H1 (cell line): ENCODE results near the gene TMEM163. TPM values are rescaled to one million over a fixed set of nuclear protein-coding genes. Genes with fewer than 3 reads are reported as not detected.
A peak's percentile ranks its signal among the peaks of the same experiment; 100 is the strongest.

ENCODE experiments used
- CTCF ChIA-PET: fragments of 300-600 bp; sonication (Branson Sonifier 250); formaldehyde crosslinking; loops from one replicate; lab custom pipeline; 2021; ENCODE audit not compliant: partially characterized antibody; lab: Charles Lee
- POLR2A ChIA-PET: fragments of 300-600 bp; sonication (Branson Sonifier 250); formaldehyde crosslinking; loops from one replicate; lab custom pipeline; 2021; ENCODE audit warnings: inconsistent platforms; ENCODE audit not compliant: partially characterized antibody; lab: Charles Lee
- DNase-seq, 2 experiments: peaks; one replicate each; pipeline versions ENCODE4 v3.0.0 to v3.0.0-alpha.2; 2010 to 2022; ENCODE audit warnings: low spot score in 2 of 2, low read depth in 1 of 2, mixed read lengths in 1 of 2
- FAIRE-seq: peaks from 2 replicates; lab custom pipeline; 2011; peaks lifted over from hg19 to GRCh38; lab: Jason Lieb, UNC
- H2AFZ ChIP-seq: 2 replicates; pipeline ENCODE4 v1.8.1; 2012; ENCODE audit warnings: low read length, inconsistent platforms
- H2AK5ac ChIP-seq: 2 replicates; pipeline ENCODE4 v1.6.1; 2013; ENCODE audit warnings: low read depth, low read length
- H2BK120ac ChIP-seq: replicated peaks from 2 replicates; pipeline ENCODE3; 2013; ENCODE audit warnings: low read depth, low read length, inconsistent platforms
- H2BK12ac ChIP-seq: 2 replicates; pipeline ENCODE4 v1.6.1; 2013; ENCODE audit warnings: low read depth, low read length
- H2BK15ac ChIP-seq: 2 replicates; pipeline ENCODE4 v1.6.1; 2013; ENCODE audit warnings: low read length
- H2BK20ac ChIP-seq: 2 replicates; pipeline ENCODE4 v1.6.1; 2013; ENCODE audit warnings: low read length
- H2BK5ac ChIP-seq: 2 replicates; pipeline ENCODE4 v1.6.1; 2013; ENCODE audit warnings: low read depth, low read length
- H3K14ac ChIP-seq: 2 replicates; pipeline ENCODE4 v1.6.1; 2013; ENCODE audit warnings: inconsistent platforms; ENCODE audit not compliant: insufficient read length
- H3K18ac ChIP-seq: 2 replicates; pipeline ENCODE4 v1.6.1; 2013; ENCODE audit warnings: low read length; ENCODE audit errors: extremely low read depth
- H3K23ac ChIP-seq: 2 replicates; pipeline ENCODE4 v1.6.1; 2013; ENCODE audit warnings: inconsistent platforms; ENCODE audit not compliant: insufficient read length
- H3K23me2 ChIP-seq: 2 replicates; pipeline ENCODE4 v1.6.1; 2013; ENCODE audit warnings: low read depth, low read length
- H3K27ac ChIP-seq: 2 replicates; pipeline ENCODE4 v1.6.1; 2011; ENCODE audit warnings: low read depth, low read length, inconsistent platforms
- H3K27me3 ChIP-seq, 4 experiments: replicated peaks in 1 of 4; 1 replicate in 1 of 4; 2 replicates in 3 of 4; pipeline versions ENCODE4 v1.6.1 to v1.8.1; 2011 to 2013; ENCODE audit warnings: low read length in 3 of 4, mild to moderate bottlenecking in 3 of 4, inconsistent platforms in 2 of 4, mixed read lengths in 2 of 4, moderate library complexity in 1 of 4; ENCODE audit not compliant: control insufficient read depth in 3 of 4, insufficient read depth in 3 of 4; ENCODE audit errors: extremely low read depth in 1 of 4
- H3K36me3 ChIP-seq, 4 experiments: 2 replicates each; pipeline versions ENCODE4 v1.6.1 to v1.8.1; 2011 to 2013; ENCODE audit warnings: mild to moderate bottlenecking in 4 of 4, low read length in 3 of 4, moderate library complexity in 2 of 4, control low read depth in 1 of 4, inconsistent platforms in 1 of 4; ENCODE audit not compliant: insufficient read depth in 4 of 4, control insufficient read depth in 2 of 4
- H3K4ac ChIP-seq: replicated peaks from 2 replicates; pipeline ENCODE3; 2013; ENCODE audit warnings: low read length, low read depth, mixed read lengths, inconsistent platforms; ENCODE audit not compliant: insufficient read length
- H3K4me1 ChIP-seq, 4 experiments: replicated peaks in 1 of 4; 1 replicate in 1 of 4; 2 replicates in 3 of 4; pipeline versions ENCODE4 v1.6.1 to v1.8.1; 2011 to 2013; ENCODE audit warnings: low read length in 3 of 4, inconsistent platforms in 2 of 4, mixed read lengths in 1 of 4; ENCODE audit not compliant: insufficient read depth in 4 of 4, control insufficient read depth in 3 of 4
- H3K4me2 ChIP-seq, 2 experiments: 2 replicates each; pipeline versions ENCODE4 v1.6.1 to v1.8.1; 2011 to 2013; ENCODE audit warnings: low read depth in 2 of 2, low read length in 2 of 2, control low read depth in 1 of 2, inconsistent platforms in 1 of 2, mild to moderate bottlenecking in 1 of 2; ENCODE audit not compliant: insufficient read depth in 1 of 2
- H3K4me3 ChIP-seq, 4 experiments: fragments of 200-600, 300-600 bp in 1 of 4; sonication (generic), shearing (Covaris generic), sonication (Bioruptor Twin) in 1 of 4; 2 replicates each; pipeline versions ENCODE4 v1.5.1 to v1.8.1; 2011 to 2016; ENCODE audit warnings: low read length in 4 of 4, low read depth in 3 of 4, control low read depth in 2 of 4, inconsistent platforms in 2 of 4, mild to moderate bottlenecking in 2 of 4, mixed read lengths in 1 of 4, moderate library complexity in 1 of 4; ENCODE audit not compliant: insufficient read depth in 2 of 4; ENCODE audit errors: extremely low read depth in 1 of 4
- H3K56ac ChIP-seq: replicated peaks from 2 replicates; pipeline ENCODE3; 2013; ENCODE audit warnings: low read depth, mild to moderate bottlenecking, mixed read lengths, low read length, inconsistent platforms; ENCODE audit not compliant: insufficient read length
- H3K79me1 ChIP-seq: 2 replicates; pipeline ENCODE4 v1.6.1; 2013; ENCODE audit warnings: low read depth, low read length, control low read depth
- H3K79me2 ChIP-seq, 2 experiments: 2 replicates each; pipeline versions ENCODE4 v1.6.1 to v1.8.1; 2012 to 2013; ENCODE audit warnings: low read length in 2 of 2, mild to moderate bottlenecking in 2 of 2, inconsistent platforms in 1 of 2; ENCODE audit not compliant: insufficient read depth in 2 of 2, control insufficient read depth in 1 of 2
- H3K9ac ChIP-seq, 4 experiments: replicated peaks in 1 of 4; 1 replicate in 1 of 4; 2 replicates in 3 of 4; pipeline versions ENCODE4 v1.6.1 to v1.8.1; 2011 to 2013; ENCODE audit warnings: low read depth in 3 of 4, low read length in 3 of 4, control low read depth in 2 of 4, mild to moderate bottlenecking in 2 of 4, moderate library complexity in 2 of 4, inconsistent platforms in 1 of 4; ENCODE audit errors: extremely low read depth in 1 of 4
- H3K9me3 ChIP-seq, 2 experiments: 2 replicates each; pipeline versions ENCODE4 v1.6.1 to v1.8.1; 2012 to 2013; ENCODE audit warnings: mild to moderate bottlenecking in 2 of 2, moderate library complexity in 2 of 2, control low read depth in 1 of 2, inconsistent platforms in 1 of 2, low read depth in 1 of 2, low read length in 1 of 2, mixed read lengths in 1 of 2; ENCODE audit not compliant: insufficient read depth in 2 of 2
- H4K20me1 ChIP-seq, 2 experiments: replicated peaks in 1 of 2; 2 replicates each; pipeline versions ENCODE3 to v1.8.1; 2011 to 2013; ENCODE audit warnings: inconsistent platforms in 2 of 2, low read length in 2 of 2, mild to moderate bottlenecking in 1 of 2; ENCODE audit not compliant: insufficient read depth in 2 of 2, control insufficient read depth in 1 of 2
- H4K5ac ChIP-seq: 2 replicates; pipeline ENCODE4 v1.6.1; 2013; ENCODE audit warnings: low read length, low read depth, mixed read lengths, inconsistent platforms; ENCODE audit not compliant: insufficient read length
- H4K8ac ChIP-seq: 2 replicates; pipeline ENCODE4 v1.8.0; 2013; ENCODE audit warnings: mild to moderate bottlenecking, moderate library complexity, low read length, inconsistent platforms; ENCODE audit not compliant: insufficient read depth; ENCODE audit errors: extremely low read depth
- H4K91ac ChIP-seq: replicated peaks from 2 replicates; pipeline ENCODE3; 2013; ENCODE audit warnings: low read length, mixed read lengths, inconsistent platforms; ENCODE audit not compliant: insufficient read length
- BRCA1 ChIP-seq: IDR thresholded peaks from 2 replicates; pipeline ENCODE4 v1.6.1; 2012; ENCODE audit warnings: low read depth, low read length, improper control_type of control experiment
- WGBS, 2 experiments: shearing (Covaris generic) in 1 of 2; methylation state at CpG; one replicate each; pipeline versions ENCODE4 v1.1.6 to v1.1.7; 2013 to 2015; ENCODE audit warnings: low lambda C conversion rate in 2 of 2, mixed read lengths in 2 of 2, inconsistent platforms in 1 of 2, low coverage in 1 of 2, missing lambda C conversion rate in 1 of 2; ENCODE audit not compliant: insufficient replicate concordance in 2 of 2, insufficient coverage in 1 of 2, insufficient read length in 1 of 2; ENCODE audit errors: extremely low coverage in 1 of 2, missing lambda C conversion rate in 1 of 2; 5-methylcytosine and 5-hydroxymethylcytosine counted together
- polyA plus RNA-seq, 7 experiments: library from polyadenylated mRNA; depleted of rRNA in 3 of 7; stranded (reverse) in 5 of 7; unstranded in 2 of 7; fragments of >200 nt in 5 of 7; fragments of 200-250 nt in 2 of 7; gene quantifications; 1 replicate in 5 of 7; 2 replicates in 1 of 7; 4 replicates in 1 of 7; pipeline versions ENCODE4 v1.2.1 to v1.2.3, GENCODE V29; 2011 to 2013; ENCODE audit warnings: missing spikeins in 2 of 7, mixed read lengths in 2 of 7
- total RNA-seq: library from RNA; stranded (reverse); fragmentation: NEBNext Ultra II Directional; extraction: Animal tissue kit (Norgen Biotek cat#: 25700); gene quantifications from 2 replicates; pipeline ENCODE4 v1.2.1, GENCODE V29; 2021
- TF ChIP-seq, protein P1 (sequence below): IDR thresholded peaks from 2 replicates; pipeline ENCODE4 v1.6.1; 2012; ENCODE audit warnings: inconsistent platforms
- TF ChIP-seq, protein P2 (sequence below): IDR thresholded peaks from 2 replicates; pipeline ENCODE4 v1.6.1; 2012; ENCODE audit warnings: inconsistent platforms

The TMEM163 gene
- total and polyA plus RNA-seq, 2 of the 8 experiments (the other 6 are each of a cell fraction or from before 2014, with no cell fraction given) = 2.8 to 3.2 TPM

DNA sequence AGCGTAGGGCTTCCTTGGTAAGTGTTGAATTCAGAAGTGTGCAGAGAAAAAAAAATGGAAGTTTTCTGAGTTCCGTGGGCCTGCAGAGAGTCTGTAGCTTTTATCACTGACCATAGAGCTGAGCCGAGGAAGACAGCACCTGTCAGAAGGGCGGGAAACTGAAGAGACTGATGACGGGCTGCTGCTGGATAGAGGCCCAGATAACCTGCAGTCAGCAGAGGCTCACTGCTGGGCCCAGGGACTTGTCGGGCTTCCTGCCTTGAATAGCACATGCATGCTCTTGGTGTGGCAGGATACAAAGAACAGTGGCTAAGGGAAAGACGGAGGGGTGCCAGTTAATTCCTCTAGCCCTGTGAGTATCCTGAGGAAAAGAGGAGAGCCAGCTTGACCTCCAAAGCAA, 298.5 kb downstream of the TMEM163 start:
- H4K20me1 ChIP-seq = no peaks in the 10 kb centered on the region
- no peak for TF ChIP-seq BRCA1
- TF ChIP-seq, protein P1, sequence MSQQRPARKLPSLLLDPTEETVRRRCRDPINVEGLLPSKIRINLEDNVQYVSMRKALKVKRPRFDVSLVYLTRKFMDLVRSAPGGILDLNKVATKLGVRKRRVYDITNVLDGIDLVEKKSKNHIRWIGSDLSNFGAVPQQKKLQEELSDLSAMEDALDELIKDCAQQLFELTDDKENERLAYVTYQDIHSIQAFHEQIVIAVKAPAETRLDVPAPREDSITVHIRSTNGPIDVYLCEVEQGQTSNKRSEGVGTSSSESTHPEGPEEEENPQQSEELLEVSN = peak; percentile 89
- TF ChIP-seq, protein P2, sequence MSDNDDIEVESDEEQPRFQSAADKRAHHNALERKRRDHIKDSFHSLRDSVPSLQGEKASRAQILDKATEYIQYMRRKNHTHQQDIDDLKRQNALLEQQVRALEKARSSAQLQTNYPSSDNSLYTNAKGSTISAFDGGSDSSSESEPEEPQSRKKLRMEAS = peak; percentile 71
- TF ChIP-seq, all 59 proteins: peak for 2
- Histone ChIP-seq H3K9ac (no peak overlapping the region), H2BK20ac (no peak overlapping the region), H3K23me2 (no peaks in the 10 kb centered on the region), H3K18ac (no peak overlapping the region), H2AFZ (no peak overlapping the region), H3K4me1 (0 out of 7 replicates have a peak, but pooled peaks cover 0 to 3% (median 0%) of the 10 kb centered on the region in 4 experiments), H3K4ac (no peak overlapping the region), H2BK120ac (no peak overlapping the region), H3K36me3 (peaks cover 0 to 9% (median 4%) of the 10 kb centered on the region in 4 experiments; a peak in 3 of 8 replicates), H3K4me3 (no peak overlapping the region), H3K27me3 (no peaks in the 10 kb centered on the region), H2BK12ac (no peak overlapping the region), H3K4me2 (no peak overlapping the region), H2AK5ac (no peak overlapping the region), H3K23ac (no peak overlapping the region), H3K79me2 (no peaks in the 10 kb centered on the region), H3K9me3 (no peaks in the 10 kb centered on the region), H2BK15ac (no peak overlapping the region), H4K8ac (no peak overlapping the region), H3K79me1 (no peaks in the 10 kb centered on the region), H3K27ac (no peak overlapping the region), H4K5ac (no peak overlapping the region), H3K56ac (no peak overlapping the region), H3K14ac (no peak overlapping the region), H4K91ac (no peak overlapping the region), H2BK5ac (no peak overlapping the region)
- DNase-seq (no peak), FAIRE-seq (no peak)
- ChIA-PET CTCF (interaction anchor here (0.5 to 2.4 kb wide), 6 partner anchors 9 to 177 kb away, joined by 3 to 13 read pairs (median 4); no protein-coding TSS in a partner anchor), POLR2A (interaction anchor here (1.0 kb wide), 1 partner anchor 8 kb away, joined by 3 read pairs; no protein-coding TSS in a partner anchor)
- WGBS, 2 experiments = 83% methylated on average over 7 of the region's 7 CpGs; no CpG with 5 or more reads in 1 of the 2 experiments
